Suprapubic skin (tissue), 4 donors: ENCODE data around the gene C8G. TPM values are rescaled to one million over a fixed set of nuclear protein-coding genes. Genes with fewer than 3 reads are reported as not detected.

Source experiments
- DNase-seq, 2 donors: peaks; one replicate each; pipeline ENCODE4 v3.0.0-alpha.2; 2019; ENCODE audit warnings: low spot score in 2 of 2
- H3K27ac ChIP-seq: fragments of 200-600 bp; sonication (generic); one replicate; pipeline ENCODE4 v1.5.1; 2019
- H3K27me3 ChIP-seq: fragments of 200-600 bp; sonication (generic); one replicate; pipeline ENCODE4 v1.5.1; 2019
- H3K36me3 ChIP-seq: fragments of 200-600 bp; sonication (generic); one replicate; pipeline ENCODE4 v1.5.1; 2019
- H3K4me1 ChIP-seq: fragments of 200-600 bp; sonication (generic); one replicate; pipeline ENCODE4 v1.5.1; 2019
- H3K4me3 ChIP-seq: fragments of 200-600 bp; sonication (generic); one replicate; pipeline ENCODE4 v1.5.1; 2019; ENCODE audit warnings: mild to moderate bottlenecking
- H3K9me3 ChIP-seq: fragments of 200-600 bp; sonication (generic); one replicate; pipeline ENCODE4 v1.5.1; 2019
- CTCF ChIP-seq, 2 donors: fragments of 200-600 bp in 1 of 2; fragments of 450-650 bp in 1 of 2; sonication (generic) in 1 of 2; IDR thresholded peaks; one replicate each; pipeline ENCODE4 v1.5.1; 2016 to 2019; ENCODE audit warnings: antibody characterized with exemption in 2 of 2, mild to moderate bottlenecking in 1 of 2, moderate library complexity in 1 of 2
- EP300 ChIP-seq: sonication (generic); formaldehyde crosslinking; IDR thresholded peaks from one replicate; pipeline ENCODE4 v1.6.1; 2017; ENCODE audit warnings: antibody characterized with exemption
- POLR2A ChIP-seq, 2 donors: fragments of 450-650 bp; IDR thresholded peaks; one replicate each; pipeline ENCODE4 v1.6.1; 2017; ENCODE audit warnings: antibody characterized with exemption in 2 of 2, mild to moderate bottlenecking in 2 of 2, moderate library complexity in 2 of 2
- POLR2AphosphoS5 ChIP-seq, 3 donors: sonication (generic); formaldehyde crosslinking; IDR thresholded peaks; one replicate each; pipeline ENCODE4 v1.6.1; 2017; ENCODE audit warnings: antibody characterized with exemption in 3 of 3
- WGBS: methylation state at CpG from one replicate; pipeline ENCODE4 v1.1.5; 2018; 5-methylcytosine and 5-hydroxymethylcytosine counted together
- total RNA-seq, 4 donors: library from RNA; depleted of rRNA; stranded (reverse); fragments of >200 nt; gene quantifications; one replicate each; pipeline ENCODE4 v1.1.0, GENCODE V29; 2016

Gene C8G
- total RNA-seq, 4 donors from 2014 or later: 2.7 TPM; not detected in 3

GRCh38 chr9:136921718-136922117 lies 23.3 kb upstream of the C8G start:
- no peak for DNase-seq
- Histone ChIP-seq H3K36me3 (peaks cover 67% of the 10 kb centered on the region), H3K27me3 (no peaks in the 10 kb centered on the region), H3K4me3 (no peak overlapping the region), H3K4me1 (peaks cover 7% of the 10 kb centered on the region), H3K27ac (no peak overlapping the region), H3K9me3 (no peaks in the 10 kb centered on the region)
- TF ChIP-seq CTCF (IDR thresholded peaks at IDR 0.05) (no peak), EP300 (no peak), POLR2AphosphoS5 (IDR thresholded peaks at IDR 0.05) (no peak), POLR2A (IDR thresholded peaks at IDR 0.05) (no peak)
- WGBS: 57% methylated on average over 8 of the region's 10 CpGs

- DNase-seq: no peak
- Histone ChIP-seq H3K27ac (no peak overlapping the region), H3K9me3 (no peaks in the 10 kb centered on the region), H3K27me3 (no peaks in the 10 kb centered on the region), H3K4me3 (no peak overlapping the region), H3K4me1 (peaks cover 7% of the 10 kb centered on the region), H3K36me3 (peaks cover 66% of the 10 kb centered on the region)
- WGBS: 83% methylated on average over 19 of the region's 19 CpGs
- TF ChIP-seq POLR2A (IDR thresholded peaks at IDR 0.05) (no peak), EP300 (no peak), CTCF (IDR thresholded peaks at IDR 0.05) (no peak), POLR2AphosphoS5 (IDR thresholded peaks at IDR 0.05) (no peak)
These were observed 22.5 kb upstream of the C8G start for GRCh38 chr9:136922540-136922939.

- Histone ChIP-seq H3K4me1 (peaks cover 10% of the 10 kb centered on the region), H3K9me3 (no peaks in the 10 kb centered on the region), H3K4me3 (no peak overlapping the region), H3K27ac (no peak overlapping the region), H3K27me3 (no peaks in the 10 kb centered on the region), H3K36me3 (peaks cover 63% of the 10 kb centered on the region)
- TF ChIP-seq POLR2AphosphoS5 (IDR thresholded peaks at IDR 0.05) (no peak), EP300 (no peak), CTCF (IDR thresholded peaks at IDR 0.05) (no peak), POLR2A (IDR thresholded peaks at IDR 0.05) (no peak)
- no peak for DNase-seq
- WGBS: 88% methylated on average over 11 of the region's 19 CpGs
These were observed 21.2 kb upstream of the C8G start for GRCh38 chr9:136923881-136924280.

- no peak overlapping the region for H3K27ac ChIP-seq
- peaks cover 11% of the 10 kb centered on the region for H3K4me1 ChIP-seq
- H3K4me3 ChIP-seq: no peak overlapping the region
- no peak for DNase-seq
- H3K9me3 ChIP-seq: no peaks in the 10 kb centered on the region
- TF ChIP-seq CTCF (IDR thresholded peaks at IDR 0.05) (no peak), POLR2AphosphoS5 (IDR thresholded peaks at IDR 0.05) (no peak), POLR2A (IDR thresholded peaks at IDR 0.05) (no peak)
- WGBS: 91% methylated on average over 7 of the region's 33 CpGs
- peaks cover 53% of the 10 kb centered on the region for H3K36me3 ChIP-seq
- no peaks in the 10 kb centered on the region for H3K27me3 ChIP-seq
These were observed 19.5 kb upstream of the C8G start for GRCh38 chr9:136925414-136926153.

- TF ChIP-seq CTCF (IDR thresholded peaks at IDR 0.05) (no peak), POLR2A (IDR thresholded peaks at IDR 0.05) (no peak), EP300 (no peak), POLR2AphosphoS5 (IDR thresholded peaks at IDR 0.05) (no peak)
- no peak for DNase-seq
- Histone ChIP-seq H3K4me3 (no peak overlapping the region), H3K36me3 (peaks cover 47% of the 10 kb centered on the region), H3K27me3 (no peaks in the 10 kb centered on the region), H3K9me3 (no peaks in the 10 kb centered on the region), H3K4me1 (peaks cover 11% of the 10 kb centered on the region), H3K27ac (no peak overlapping the region)
- 90% methylated on average over 4 of the region's 9 CpGs for WGBS
These were observed 18.8 kb upstream of the C8G start for GRCh38 chr9:136926154-136926704.
